GF-D8 (cell line): Measurements from ENCODE around the gene NUP210.

Source experiments
- DNase-seq: peaks from one replicate; lab custom pipeline; 2025; lab: John Stamatoyannopoulos, UW

NUP210 gene

DNA sequence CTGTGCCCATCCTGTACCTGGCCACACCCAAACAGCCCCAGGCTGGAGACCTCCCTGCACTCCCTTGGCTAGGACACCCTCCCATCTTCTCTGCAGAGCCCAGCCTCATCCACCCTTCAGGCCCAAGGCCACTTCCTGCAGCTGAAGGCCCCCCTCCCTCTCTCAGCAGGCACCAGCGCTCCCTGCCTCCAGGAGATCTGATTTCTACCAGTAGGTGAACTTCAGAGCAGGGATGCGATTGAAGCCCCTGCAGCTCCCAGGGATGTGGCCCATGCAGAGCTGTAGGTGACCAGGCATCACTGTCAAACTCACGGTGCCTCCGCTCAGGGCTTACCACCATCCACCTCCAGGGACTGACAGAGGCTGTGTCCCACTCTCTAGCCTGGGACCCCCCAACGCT, 96.3 kb downstream of the NUP210 start:
- no peak for DNase-seq

GRCh38 chr3:13322324-13322723, 97.8 kb downstream of the NUP210 start:
- DNase-seq, result no peak

GRCh38 chr3:13319564-13320220, 100.4 kb downstream of the NUP210 start:
- no peak for DNase-seq

DNA sequence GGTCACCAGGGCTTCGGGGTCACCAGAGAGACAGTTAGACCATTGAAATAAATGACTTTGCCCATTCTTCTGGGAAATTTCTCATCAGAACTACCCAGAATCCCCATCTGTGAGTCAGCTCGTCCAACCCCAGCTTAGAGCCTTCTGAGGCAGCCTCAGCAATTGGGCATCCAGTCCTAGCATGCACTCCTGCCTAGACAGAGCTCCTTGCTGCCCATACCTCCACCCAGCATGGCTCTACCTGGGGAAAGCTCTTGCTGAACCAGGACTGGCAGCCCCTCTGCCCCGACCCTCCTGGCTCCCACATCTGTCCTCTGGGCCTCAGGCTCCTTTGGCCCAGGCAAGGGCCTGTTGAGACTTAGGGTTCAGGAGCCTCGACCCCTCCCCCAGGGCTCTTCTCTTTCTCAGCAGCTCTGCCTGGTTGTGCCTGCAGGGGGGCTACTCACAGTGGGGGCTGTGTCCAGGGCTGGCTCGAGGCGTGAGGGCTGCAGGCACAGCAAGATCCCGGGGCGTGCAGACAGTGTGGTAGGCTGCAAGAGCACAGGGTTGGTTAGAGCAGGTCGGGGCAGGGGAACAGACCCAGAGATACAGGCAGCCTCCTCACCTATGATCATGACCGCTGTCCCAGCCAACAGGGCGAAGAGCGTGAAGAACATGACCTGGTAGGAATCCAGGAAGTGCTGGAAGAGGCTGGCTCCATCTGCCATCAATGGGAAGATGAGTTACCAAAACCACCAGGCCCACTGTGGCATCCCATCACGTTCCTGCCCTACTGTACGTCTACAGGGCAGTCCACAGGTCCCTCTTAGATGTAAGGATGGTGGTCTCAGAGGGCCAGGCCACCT, 101.3 kb downstream of the NUP210 start:
- no peak for DNase-seq

DNA sequence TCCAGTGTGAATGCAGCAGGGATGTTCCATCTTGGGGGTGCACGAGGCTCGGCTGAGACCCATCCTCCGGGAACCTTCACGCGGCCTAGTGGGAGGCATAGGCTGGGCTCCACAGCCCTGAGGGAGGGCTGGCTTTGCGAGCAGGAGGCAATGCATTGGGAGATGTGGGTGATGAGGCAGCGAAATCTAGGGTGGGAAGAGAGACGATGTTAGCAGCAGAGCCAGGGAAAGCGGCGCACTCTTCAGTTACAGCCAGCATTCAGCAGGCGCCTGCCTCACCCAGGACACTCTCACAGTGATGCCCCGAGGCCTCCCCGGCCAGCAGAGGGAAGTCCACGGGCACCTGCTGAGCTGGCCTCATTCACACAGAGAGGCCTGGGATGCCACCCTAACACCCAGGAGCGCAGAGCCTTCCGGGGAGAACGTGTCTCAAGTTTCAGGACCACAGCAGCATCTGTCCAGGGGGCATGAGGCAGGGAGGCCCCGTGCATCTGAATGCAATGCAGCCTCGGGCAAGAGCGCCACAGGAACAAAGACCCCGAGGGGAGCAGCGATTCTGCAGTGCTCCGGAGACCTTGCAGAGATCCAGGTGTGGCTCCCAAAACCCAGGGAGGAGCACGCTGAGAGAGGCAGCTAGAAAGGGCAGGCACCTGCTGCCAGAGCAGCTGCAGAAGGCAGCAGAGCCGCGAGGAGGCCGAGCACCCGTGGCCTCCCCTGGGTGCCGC, 102.4 kb downstream of the NUP210 start:
- DNase-seq, result no peak

DNA sequence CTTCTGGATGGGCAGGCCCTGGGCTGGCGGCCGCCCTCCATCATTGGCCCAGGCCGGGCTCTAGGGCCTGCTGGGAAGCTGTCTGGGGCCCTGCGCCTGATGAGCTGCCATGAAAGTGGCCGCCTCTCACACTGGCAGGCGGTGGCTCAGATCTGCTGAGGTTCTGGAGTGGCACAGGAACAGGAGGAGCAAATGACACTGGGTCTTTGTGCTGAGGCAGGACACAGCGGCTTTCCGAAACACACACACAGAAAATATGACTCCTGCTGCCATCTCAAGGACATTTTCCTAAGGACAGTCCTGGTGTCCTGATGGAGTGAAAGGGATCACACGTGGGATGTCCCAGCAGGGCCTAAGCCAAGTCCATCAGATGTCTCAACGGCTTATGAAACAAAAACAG, 103.5 kb downstream of the NUP210 start:
- no peak for DNase-seq

- DNase-seq, result no peak
These were observed 105.2 kb downstream of the NUP210 start for GRCh38 chr3:13314877-13315276.

GRCh38 chr3:13313813-13314212, 106.3 kb downstream of the NUP210 start:
- DNase-seq, result no peak

DNA sequence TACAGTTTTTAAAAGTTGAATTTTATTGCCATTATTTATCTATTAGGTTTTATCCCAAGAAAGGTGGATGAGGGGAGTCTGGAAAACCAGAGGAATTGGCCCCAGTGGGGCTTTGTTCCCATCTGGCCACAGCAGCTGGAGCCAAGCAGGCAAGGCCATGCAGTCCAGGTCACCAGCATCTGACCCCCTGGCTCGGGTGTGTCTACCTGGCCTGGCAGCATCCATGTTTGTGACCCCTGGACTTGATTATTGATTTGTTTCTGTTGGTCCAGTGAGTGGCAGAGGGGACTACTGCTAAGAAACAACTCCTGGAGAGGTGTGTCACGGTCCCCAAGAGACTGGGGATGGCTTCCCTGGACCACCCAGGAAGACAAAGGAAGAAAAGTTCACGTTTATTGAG, 111.1 kb downstream of the NUP210 start:
- DNase-seq, result no peak

GRCh38 chr3:13308380-13308801, 111.7 kb downstream of the NUP210 start:
- no peak for DNase-seq

DNA sequence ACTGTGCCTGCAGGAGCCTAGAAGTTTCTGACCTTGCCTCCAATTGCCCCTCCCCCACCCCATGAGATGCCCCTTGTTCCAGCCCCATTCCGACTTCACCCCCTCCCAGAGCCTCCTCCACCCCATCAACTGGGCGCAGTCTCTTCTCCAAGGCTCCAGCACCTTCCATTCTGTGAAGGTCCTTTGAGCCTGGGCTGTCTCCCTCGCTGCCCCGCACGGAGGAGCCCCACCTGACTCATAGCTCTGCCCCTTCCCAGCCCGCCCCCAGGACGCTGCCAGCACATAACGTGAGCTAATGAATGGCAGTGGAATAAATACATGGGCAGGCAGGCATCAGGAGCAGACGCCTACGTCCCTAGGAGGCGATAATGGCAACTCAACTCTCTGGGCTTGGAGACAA, 113.1 kb downstream of the NUP210 start:
- DNase-seq, result no peak

DNA sequence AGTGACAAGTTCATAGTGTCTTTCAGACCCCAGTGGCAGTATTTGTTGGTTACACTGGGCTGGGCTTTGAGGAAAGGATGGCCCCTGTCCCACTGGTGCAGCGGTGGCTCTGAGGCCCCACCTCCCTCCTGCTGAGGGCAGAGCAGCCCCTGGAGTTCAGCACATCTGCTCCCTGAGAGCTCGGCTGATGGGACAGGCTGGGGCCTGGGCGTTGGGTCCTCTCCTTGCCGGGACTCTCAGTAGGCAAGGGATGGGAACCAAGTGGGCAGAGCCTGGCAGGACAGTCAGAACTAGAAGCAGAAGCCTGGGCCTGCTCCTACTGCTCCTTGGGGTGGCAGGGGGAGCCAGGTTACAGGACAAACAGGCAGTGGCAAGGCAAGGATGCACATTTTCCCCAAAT, 114.5 kb downstream of the NUP210 start:
- no peak for DNase-seq

DNA sequence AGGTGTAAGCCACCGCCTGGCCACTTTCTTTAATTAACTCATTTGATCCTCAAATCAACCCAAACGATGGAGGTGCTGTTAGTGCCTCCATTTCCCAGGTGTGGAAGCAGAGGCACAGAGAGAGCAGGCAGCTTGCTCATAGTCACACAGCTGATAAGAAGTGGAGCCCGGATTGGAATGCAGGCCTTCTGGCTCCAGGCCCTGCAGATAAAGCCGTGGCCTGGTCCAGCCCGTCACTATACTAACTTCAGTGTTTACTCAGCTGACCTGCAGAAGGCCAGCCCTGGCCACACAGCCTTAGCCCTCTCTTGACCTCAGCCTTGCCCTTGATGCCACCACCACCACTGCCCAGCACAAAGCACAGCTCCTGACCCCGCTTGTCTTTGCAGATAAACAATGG, 116.7 kb downstream of the NUP210 start:
- DNase-seq, result no peak

DNA sequence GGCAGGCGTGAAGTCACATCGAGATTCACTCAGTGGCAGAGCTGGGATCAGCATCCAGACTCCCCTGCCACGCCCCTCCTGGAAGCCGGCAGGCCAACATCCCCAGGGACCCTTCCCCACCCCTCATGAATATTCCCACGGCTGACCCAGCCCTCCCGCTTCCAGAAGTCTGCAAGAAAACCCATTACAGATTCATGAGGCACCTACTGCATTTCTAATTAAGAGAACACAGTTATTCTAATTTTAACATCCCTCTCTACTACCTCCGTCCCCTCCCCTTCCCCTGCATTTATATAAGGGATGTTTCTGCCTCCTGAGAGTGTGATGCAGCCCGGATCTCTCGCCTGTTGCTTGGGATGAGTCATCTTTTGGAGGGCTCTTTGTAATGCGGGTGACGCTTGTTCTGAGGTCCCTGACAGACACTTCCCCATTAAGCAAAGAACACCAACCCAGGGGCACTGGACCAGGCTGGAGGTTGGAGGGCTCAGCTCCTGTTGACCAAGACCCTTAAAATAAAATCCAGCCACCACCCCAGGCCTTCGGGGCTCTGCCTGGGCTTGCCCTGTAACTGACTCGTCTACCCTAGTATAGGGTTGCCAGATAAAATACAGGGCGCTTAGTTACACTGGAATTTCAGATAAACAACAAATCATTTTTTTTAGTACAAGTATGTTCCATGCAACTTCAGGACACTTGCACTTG, 118.7 kb downstream of the NUP210 start:
- no peak for DNase-seq

DNA sequence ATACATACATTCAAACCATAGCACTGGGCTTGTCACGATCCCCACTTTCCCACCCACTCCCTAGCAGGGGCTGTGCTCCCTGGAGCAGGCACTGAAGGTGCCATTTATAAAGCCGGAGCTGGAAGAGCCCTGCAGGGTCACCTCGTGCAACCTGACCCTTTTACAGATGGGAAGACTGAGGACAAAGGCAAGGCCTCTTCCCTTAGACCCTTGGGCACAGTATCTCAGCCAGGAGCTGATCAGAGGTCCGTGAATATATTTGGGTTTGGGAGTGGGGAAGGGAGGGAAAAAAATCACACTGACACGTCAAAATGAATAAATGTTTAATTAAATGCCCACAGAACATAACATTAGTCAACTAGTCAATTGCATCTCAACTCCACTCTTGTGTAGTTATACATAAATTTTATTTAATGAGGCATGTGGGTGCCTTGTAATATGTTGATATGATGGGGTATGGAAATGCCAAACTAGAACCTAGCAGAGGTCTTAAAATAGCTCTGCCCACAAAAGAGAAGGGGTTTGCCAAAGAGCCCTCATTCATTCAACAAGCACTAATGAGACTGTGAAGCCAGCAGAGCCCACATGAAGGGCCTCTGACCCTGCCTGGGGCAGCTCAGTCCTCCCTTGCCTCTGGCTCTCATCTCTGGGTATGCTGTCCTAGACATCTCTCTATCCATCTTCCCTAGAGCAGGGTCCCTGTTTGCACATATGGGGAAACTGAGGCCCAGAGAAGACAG, 119.4 kb downstream of the NUP210 start:
- no peak for DNase-seq

DNA sequence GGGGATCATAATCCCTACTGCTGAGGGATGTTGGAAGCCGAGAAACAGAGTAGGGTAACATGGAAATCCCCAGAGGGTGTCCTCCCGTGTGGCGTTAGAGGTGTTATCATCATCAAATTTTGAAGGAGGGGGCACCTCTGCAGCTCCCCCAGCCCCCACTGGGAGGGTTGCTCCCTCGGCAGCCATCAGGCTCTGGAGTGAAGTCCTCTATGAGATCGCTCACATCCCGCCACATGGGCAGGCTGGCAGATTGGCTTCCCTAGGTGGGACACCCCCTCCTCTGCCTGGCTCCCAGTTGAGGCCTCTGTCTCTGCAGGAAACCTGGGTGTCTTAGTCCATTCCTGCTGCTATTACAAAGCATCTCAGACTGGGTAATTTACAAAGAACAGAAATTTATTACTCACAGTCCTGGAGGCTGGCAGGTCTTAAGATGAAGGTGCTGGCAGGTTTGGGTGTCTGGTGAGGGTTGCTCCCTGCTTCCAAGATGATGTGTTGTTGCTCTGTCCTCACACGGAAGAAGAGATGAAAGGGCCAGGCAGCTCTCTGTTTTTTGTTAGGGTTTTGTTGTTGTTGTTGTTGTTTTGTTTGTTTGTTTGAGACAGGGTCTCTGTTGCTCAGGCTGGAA, 120.5 kb downstream of the NUP210 start:
- DNase-seq, result no peak

GRCh38 chr3:13296662-13297061, 123.5 kb downstream of the NUP210 start:
- DNase-seq, result peak; percentile 26

- DNase-seq, result no peak
These were observed 125.4 kb downstream of the NUP210 start for GRCh38 chr3:13294442-13295351.

- no peak for DNase-seq
These were observed 127.7 kb downstream of the NUP210 start for GRCh38 chr3:13292375-13292774.

DNA sequence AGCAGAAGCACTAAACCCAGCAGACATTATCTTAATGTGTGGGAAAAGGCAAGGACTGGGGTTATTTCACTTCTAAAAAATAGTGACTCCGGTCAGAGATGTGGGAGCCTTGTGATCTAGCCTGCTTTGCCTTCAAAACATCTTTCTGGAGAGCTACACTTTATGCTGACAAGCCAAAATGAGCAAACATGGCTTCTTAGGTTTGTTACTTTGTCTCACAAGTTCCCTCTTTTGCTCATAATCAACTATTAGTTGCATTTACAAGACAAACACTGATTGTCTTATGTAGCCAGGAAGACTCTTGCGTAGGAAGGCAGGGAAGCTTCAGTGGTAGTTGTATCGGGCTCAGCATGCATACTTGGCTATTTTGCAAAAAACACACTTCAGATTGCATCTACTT, 129.2 kb downstream of the NUP210 start:
- no peak for DNase-seq
